Measurements from ENCODE around the gene ST8SIA6. TPM values are rescaled to one million over a fixed set of nuclear protein-coding genes. Genes with fewer than 3 reads are reported as not detected.

Gene ST8SIA6
- total RNA-seq, 1 experiment from 2014 or later = not detected

DNA sequence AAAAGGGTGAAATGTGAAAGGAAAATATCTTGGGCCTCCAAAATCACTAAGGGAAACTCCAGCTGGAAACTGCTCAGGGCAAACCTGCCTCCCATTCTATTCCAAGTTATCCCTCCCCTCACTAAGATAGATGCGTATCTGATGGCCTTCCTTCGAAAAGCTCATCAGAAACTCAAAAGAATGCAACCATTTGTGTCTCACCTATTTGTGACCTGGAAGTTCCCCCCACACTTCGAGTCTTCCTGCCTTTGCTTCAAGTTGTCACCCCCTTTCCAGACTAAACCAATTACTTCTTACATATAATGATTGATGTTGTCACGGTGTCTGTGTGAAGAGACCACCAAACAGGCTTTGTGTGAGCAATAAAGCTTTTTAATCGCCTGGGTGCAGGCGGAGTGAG, 69.3 kb downstream of the ST8SIA6 start:
- DNase-seq (ENCODE audit: low read depth) = no peak

GRCh38 chr10:17383801-17384555, 70.4 kb downstream of the ST8SIA6 start:
- DNase-seq (ENCODE audit: low read depth) = no peak

DNA sequence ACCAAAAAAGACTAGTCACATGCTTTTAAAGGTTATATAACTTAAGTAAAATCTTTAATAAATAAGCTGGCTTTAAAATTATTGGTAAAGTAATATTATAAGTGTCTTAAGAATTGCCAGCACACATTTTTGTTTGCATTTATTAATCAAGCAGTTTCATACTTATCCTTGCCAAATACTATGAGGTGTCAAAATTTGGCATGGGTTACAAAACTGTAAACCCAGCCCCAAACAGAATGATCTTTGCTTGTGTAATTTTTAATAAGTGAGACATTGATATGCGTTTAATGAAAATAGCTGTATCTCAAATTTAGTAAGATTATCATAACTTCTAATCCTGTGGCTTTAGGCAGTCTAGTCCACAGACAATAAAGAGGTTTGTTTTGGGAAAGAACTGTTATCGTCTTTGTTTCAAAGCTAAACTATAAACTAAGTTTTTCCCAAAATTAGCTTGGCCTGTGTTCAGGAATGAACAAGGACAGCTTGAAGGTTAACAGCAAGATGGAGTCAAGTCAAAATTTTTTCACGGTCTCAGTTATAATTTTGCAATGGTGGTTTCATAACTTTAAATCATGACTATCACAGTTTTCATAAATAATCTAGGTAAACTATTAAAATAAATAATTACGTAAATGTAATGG, 72.8 kb downstream of the ST8SIA6 start:
- DNase-seq (ENCODE audit: low read depth) = no peak

DNA sequence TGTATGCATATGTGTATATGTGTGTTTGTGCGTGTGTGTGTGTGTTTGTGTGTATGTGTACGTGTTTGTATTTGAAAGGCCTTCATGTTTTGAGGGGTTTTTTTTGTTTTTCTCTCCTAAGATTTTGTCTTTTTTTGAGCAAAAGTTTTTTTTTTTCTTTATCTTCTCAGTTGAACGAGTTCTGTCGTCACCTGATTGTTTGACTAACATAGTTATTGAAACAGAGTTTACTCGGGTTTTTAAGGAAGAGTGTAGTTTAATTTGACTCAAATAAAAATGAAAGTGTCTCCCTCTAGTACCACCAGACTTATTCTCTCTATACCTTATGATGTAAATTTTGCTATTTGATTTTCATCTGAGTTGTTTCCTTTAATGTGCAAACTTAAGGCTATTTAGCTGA, 73.5 kb downstream of the ST8SIA6 start:
- no peak for DNase-seq (ENCODE audit: low read depth)

- DNase-seq (ENCODE audit: low read depth) = no peak
Observed at GRCh38 chr10:17380016-17380415, 74.4 kb downstream of the ST8SIA6 start.

- DNase-seq (ENCODE audit: low read depth) = no peak
Observed at GRCh38 chr10:17379151-17379690, 75.2 kb downstream of the ST8SIA6 start.

GRCh38 chr10:17375936-17376584, 78.3 kb downstream of the ST8SIA6 start:
- DNase-seq (ENCODE audit: low read depth) = peak; percentile 37

- no peak for DNase-seq (ENCODE audit: low read depth)
Observed at GRCh38 chr10:17368708-17369272, 85.6 kb downstream of the ST8SIA6 start.

DNA sequence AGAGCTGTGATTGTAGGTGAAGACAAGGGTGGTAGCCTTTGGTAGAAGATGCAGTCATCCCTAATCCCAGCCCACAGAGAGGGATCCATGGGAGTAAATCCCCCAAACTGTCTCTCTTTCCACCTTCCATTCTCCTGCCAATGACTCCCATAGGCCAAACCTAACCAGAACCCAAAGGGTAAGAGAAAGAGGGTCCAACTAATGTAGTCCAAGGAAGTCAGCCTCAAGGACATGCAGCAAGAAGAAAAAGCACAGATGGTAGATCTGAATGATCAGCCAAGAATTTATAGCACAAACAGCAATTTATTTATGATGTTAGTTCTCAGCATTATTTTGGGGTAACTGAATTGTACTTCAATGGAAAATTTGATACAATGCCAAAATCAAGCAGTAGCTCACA, 87.7 kb downstream of the ST8SIA6 start:
- no peak for DNase-seq (ENCODE audit: low read depth)

GRCh38 chr10:17365402-17365801, 89.0 kb downstream of the ST8SIA6 start:
- DNase-seq (ENCODE audit: low read depth) = no peak

GRCh38 chr10:17358461-17358860, 95.9 kb downstream of the ST8SIA6 start:
- no peak for DNase-seq (ENCODE audit: low read depth)

GRCh38 chr10:17357781-17358180, 96.6 kb downstream of the ST8SIA6 start:
- DNase-seq (ENCODE audit: low read depth) = no peak

DNA sequence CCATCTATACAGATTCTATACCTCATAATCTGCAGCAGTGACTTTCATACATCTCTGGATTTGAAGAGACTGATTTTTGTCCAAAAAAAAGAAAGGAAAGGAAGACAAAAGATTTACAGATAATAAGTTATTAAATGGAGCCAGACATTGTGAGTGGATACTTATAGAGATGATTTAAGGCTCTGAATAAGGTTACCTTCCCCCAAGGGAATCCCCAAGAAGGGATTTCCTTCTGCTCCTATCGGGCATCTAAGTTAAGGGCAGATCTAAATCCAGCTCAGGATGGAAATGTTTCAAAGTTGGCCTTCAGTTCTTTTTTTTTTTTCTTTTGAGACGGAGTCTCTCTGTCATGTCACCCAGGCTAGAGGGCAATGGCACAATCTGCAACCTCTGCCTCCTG, 97.6 kb downstream of the ST8SIA6 start:
- no peak for DNase-seq (ENCODE audit: low read depth)

DNA sequence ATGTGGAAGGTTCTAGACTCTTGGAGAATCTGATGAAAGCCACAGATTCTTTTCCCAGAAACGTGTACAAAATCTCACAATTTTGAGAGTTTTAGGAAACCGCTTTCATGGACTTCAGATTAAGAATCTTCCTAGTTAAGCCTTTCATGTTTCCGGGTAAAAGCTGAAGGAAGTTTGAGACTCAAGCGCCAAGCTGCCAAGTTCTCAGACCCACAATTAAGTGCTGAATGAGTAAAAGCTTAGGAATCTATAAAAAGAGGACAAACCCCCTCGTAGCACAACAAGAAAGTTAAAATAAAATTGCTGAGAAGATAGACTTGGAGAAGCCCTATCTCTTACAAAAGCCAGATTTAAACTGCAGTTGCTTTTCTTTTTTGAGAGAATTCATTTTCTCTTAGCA, 99.6 kb downstream of the ST8SIA6 start:
- peak; percentile 28 for DNase-seq (ENCODE audit: low read depth)

- no peak for DNase-seq (ENCODE audit: low read depth)
Observed at GRCh38 chr10:17353568-17354300, 100.7 kb downstream of the ST8SIA6 start.

DNA sequence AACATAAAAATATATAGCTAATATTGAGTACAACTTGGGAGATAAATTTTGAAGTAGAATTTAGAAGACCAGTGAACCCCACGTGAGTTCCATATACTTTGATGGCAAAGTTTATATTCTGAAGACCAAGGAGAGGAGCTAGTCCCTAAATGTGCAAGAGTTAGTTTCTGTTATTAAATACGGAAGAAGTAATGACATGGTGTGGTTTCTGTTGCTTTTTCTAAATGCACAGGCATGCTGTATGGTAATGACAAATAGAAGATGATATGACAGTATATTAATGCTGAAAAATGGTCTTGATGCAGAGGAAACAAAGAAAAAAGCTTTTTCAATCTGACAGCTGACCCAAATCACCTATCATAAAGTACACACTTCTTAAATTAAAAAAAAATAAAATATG, 101.8 kb downstream of the ST8SIA6 start:
- no peak for DNase-seq (ENCODE audit: low read depth)

GRCh38 chr10:17351506-17351905, 102.9 kb downstream of the ST8SIA6 start:
- DNase-seq (ENCODE audit: low read depth) = no peak

DNA sequence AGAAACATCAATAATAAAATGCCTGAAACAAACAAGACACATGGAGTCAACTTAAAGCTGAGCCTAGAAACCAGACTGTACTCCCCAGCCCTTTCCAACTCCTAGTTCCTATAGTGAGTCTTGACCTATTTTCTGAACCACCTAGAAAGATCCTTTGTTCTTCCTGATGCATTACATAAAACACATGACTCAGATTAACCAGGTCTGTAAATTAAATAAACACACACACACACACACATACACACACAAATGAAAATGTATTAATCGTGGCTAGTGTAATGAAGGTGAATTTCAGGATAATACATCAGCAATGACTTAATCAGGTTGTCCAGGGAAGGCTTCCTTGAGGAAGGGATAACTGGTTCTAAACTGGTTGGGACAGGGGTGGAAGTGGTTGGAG, 104.7 kb downstream of the ST8SIA6 start:
- DNase-seq (ENCODE audit: low read depth) = no peak

DNA sequence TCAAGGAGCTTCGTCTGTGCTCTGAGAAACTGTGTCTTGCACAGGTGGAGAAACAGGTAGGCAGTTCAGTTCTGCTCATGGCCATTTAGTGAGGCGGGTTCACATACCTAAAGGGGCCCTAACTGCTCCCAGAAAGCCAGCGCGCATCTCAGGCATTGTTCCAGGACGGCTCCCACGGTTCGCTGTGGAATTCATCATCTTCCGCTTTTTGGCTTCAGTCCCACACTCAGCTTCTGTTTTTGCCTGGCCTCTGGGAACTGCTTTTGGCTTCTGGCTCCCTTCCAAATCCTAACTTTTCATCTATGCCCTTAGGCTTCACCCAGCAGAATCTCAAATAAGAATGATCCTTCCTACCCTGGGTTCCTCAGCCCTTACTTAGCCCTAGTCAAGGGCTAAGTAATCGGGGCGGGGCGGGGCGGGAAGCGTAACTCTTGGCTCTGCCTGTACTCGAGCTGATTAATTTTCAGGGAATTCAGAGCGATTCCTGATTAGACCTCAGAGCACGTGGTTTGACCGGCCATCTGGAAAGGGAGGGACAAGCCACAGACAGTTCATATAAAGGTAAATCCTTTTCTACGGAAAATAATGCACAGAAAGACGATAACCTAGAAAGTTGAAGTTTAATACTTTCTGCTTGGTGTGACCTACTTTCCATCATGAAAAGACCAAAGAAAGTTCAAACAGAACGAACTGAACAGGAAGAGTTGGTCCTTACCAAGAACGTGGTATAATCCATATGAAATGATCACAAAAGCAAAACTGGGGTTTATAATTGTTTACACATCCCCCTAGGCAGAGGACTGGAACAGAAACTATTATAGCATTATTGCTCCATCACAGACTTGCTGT, 105.7 kb downstream of the ST8SIA6 start:
- peak; percentile 98 for DNase-seq (ENCODE audit: low read depth)

- DNase-seq (ENCODE audit: low read depth) = no peak
Observed at GRCh38 chr10:17348011-17348500, 106.3 kb downstream of the ST8SIA6 start.

DNA sequence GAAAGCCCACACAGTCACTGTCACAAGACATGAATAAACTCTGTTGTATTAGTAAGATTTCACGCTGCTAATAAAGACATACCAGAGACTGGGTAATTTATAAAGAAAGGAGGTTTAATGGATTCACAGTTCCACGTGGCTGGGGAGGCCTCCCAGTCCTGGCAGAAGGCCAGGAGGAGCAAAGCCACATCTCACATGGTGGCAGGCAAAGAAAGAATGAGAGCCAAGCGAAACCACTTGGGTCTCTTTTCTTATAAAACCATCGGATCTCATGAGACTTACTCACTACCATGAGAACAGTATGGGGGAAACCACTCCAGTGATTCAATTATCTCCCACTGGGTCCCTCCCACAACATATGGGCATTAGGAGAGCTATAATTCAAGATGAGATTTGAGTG, 110.2 kb downstream of the ST8SIA6 start:
- peak; percentile 57 for DNase-seq (ENCODE audit: low read depth)

Data from RPMI7951 (cell line).